Keratinocyte (primary cell): Measurements from ENCODE around the gene ANKRD49. TPM values are rescaled to one million over a fixed set of nuclear protein-coding genes. Genes with fewer than 3 reads are reported as not detected.

ENCODE experiments used
- DNase-seq: peaks from one replicate; pipeline ENCODE4 v3.0.0-alpha.2; 2011; ENCODE audit warnings: low read depth, missing footprints, low spot score
- FAIRE-seq: peaks from 2 replicates; lab custom pipeline; 2011; peaks lifted over from hg19 to GRCh38; lab: Jason Lieb, UNC
- H2AFZ ChIP-seq: 2 replicates; pipeline ENCODE4 v1.6.0; 2012; ENCODE audit warnings: low read length, control low read depth, inconsistent platforms; ENCODE audit not compliant: control insufficient read depth
- H3K27ac ChIP-seq: 2 replicates; pipeline ENCODE4 v1.5.1; 2011; ENCODE audit warnings: low read length; ENCODE audit not compliant: control insufficient read depth, insufficient read depth
- H3K27me3 ChIP-seq: 3 replicates; pipeline ENCODE4 v1.6.0; 2011; ENCODE audit warnings: low read length; ENCODE audit not compliant: control insufficient read depth, insufficient read depth; ENCODE audit errors: extremely low read depth
- H3K36me3 ChIP-seq, 2 experiments: 2 replicates in 1 of 2; 3 replicates in 1 of 2; pipeline ENCODE4 v1.5.1; 2011; ENCODE audit warnings: low read length in 2 of 2, mild to moderate bottlenecking in 1 of 2; ENCODE audit not compliant: control insufficient read depth in 2 of 2, insufficient read depth in 2 of 2; ENCODE audit errors: extremely low read depth in 1 of 2
- H3K4me1 ChIP-seq: 3 replicates; pipeline ENCODE4 v1.5.1; 2011; ENCODE audit warnings: low read length; ENCODE audit not compliant: control insufficient read depth, insufficient read depth; ENCODE audit errors: extremely low read depth
- H3K4me2 ChIP-seq: 3 replicates; pipeline ENCODE4 v1.6.0; 2011; ENCODE audit warnings: low read depth, low read length; ENCODE audit not compliant: control insufficient read depth, insufficient read depth; ENCODE audit errors: extremely low read depth
- H3K4me3 ChIP-seq, 3 experiments: fragments of 200-600 bp in 1 of 3; sonication (generic) in 1 of 3; 2 replicates in 2 of 3; 3 replicates in 1 of 3; pipeline ENCODE4 v1.5.1; 2011 to 2016; ENCODE audit warnings: low read length in 3 of 3, mild to moderate bottlenecking in 3 of 3, control low read depth in 2 of 3, inconsistent platforms in 1 of 3, low read depth in 1 of 3, mixed read lengths in 1 of 3, mixed run types in 1 of 3, moderate library complexity in 1 of 3; ENCODE audit not compliant: control insufficient read depth in 2 of 3, insufficient read depth in 2 of 3; ENCODE audit errors: extremely low read depth in 1 of 3
- H3K79me2 ChIP-seq: 2 replicates; pipeline ENCODE4 v1.6.0; 2012; ENCODE audit warnings: low read length; ENCODE audit not compliant: control insufficient read depth, insufficient read depth
- H3K9ac ChIP-seq: 3 replicates; pipeline ENCODE4 v1.6.0; 2011; ENCODE audit warnings: low read length; ENCODE audit not compliant: control insufficient read depth, insufficient read depth; ENCODE audit errors: extremely low read depth
- H3K9me1 ChIP-seq: 3 replicates; pipeline ENCODE4 v1.6.0; 2011; ENCODE audit warnings: low read length; ENCODE audit not compliant: control insufficient read depth, insufficient read depth; ENCODE audit errors: extremely low read depth
- H3K9me3 ChIP-seq: 2 replicates; pipeline ENCODE4 v1.5.1; 2012; ENCODE audit warnings: low read depth, low read length; ENCODE audit not compliant: control insufficient read depth
- H4K20me1 ChIP-seq: 3 replicates; pipeline ENCODE4 v1.6.0; 2011; ENCODE audit warnings: low read length; ENCODE audit not compliant: control insufficient read depth, insufficient read depth; ENCODE audit errors: extremely low read depth
- EZH2 ChIP-seq: IDR thresholded peaks from one replicate; pipeline ENCODE4 v1.6.1; 2012; ENCODE audit warnings: inconsistent platforms, mild to moderate bottlenecking, low read length, moderate library complexity
- dilution Hi-C: fragments of 300-500 bp; cut with MboI; formaldehyde crosslinking; loops from one replicate; pipeline ENCODE4 v1.7.0; 2020; ENCODE audit warnings: low sequenced_read_pairs; ENCODE audit not compliant: extremely low pct_ligation_motif_present
- polyA plus RNA-seq, 5 experiments: library from polyadenylated mRNA; depleted of rRNA in 3 of 5; stranded (reverse) in 3 of 5; stranded (forward) in 1 of 5; unstranded in 1 of 5; fragments of >200 nt; gene quantifications; 1 replicate in 1 of 5; 2 replicates in 3 of 5; 3 replicates in 1 of 5; pipeline versions ENCODE4 v1.2.1 to v1.2.3, GENCODE V29; 2011 to 2012; ENCODE audit warnings: missing spikeins in 2 of 5, low read depth in 1 of 5, low replicate concordance in 1 of 5
- TF ChIP-seq, protein P1 (sequence below), 3 experiments: IDR thresholded peaks in 1 of 3; conservative IDR thresholded peaks in 1 of 3; optimal IDR thresholded peaks in 1 of 3; 2 replicates in 2 of 3; 3 replicates in 1 of 3; pipeline versions ENCODE3 to v1.5.1; 2011; ENCODE audit warnings: low read length in 3 of 3, mild to moderate bottlenecking in 3 of 3, moderate library complexity in 2 of 3, control low read depth in 1 of 3, inconsistent platforms in 1 of 3; ENCODE audit not compliant: insufficient read depth in 2 of 3; ENCODE audit errors: extremely low read depth in 1 of 3

Gene ANKRD49
- polyA plus RNA-seq, 1 donor (not counting 4 experiments of a cell fraction or from before 2014, with no cell fraction given), result 17.1 TPM

DNA sequence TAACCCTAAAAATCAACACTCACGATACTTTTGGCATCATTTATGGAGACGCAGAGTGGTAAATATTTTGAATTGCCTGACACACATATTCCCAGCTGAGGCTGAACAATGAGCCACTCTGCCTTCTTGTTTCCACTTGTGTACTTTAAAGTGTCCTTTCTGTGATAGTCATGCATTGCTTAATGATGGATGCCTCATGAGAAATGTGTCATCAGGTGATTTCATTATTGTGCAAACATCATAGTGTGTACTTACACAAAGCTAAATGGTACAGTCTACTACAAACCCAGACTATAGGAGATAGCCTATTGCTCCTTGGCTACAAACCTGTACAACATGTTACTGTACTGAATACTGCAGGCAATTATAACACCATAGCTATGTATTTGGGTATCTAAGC, 44.3 kb upstream of the ANKRD49 start:
- Histone ChIP-seq H3K4me2 (no peak overlapping the region), H3K27ac (no peak overlapping the region), H3K4me1 (peaks cover 12% of the 10 kb centered on the region), H3K9ac (no peak overlapping the region), H4K20me1 (no peaks in the 10 kb centered on the region), H2AFZ (no peak overlapping the region), H3K4me3 (no peak overlapping the region), H3K36me3 (no peaks in the 10 kb centered on the region), H3K9me3 (no peaks in the 10 kb centered on the region), H3K79me2 (no peaks in the 10 kb centered on the region), H3K9me1 (no peaks in the 10 kb centered on the region), H3K27me3 (no peaks in the 10 kb centered on the region)
- TF ChIP-seq EZH2, result no peak
- TF ChIP-seq, protein P1, sequence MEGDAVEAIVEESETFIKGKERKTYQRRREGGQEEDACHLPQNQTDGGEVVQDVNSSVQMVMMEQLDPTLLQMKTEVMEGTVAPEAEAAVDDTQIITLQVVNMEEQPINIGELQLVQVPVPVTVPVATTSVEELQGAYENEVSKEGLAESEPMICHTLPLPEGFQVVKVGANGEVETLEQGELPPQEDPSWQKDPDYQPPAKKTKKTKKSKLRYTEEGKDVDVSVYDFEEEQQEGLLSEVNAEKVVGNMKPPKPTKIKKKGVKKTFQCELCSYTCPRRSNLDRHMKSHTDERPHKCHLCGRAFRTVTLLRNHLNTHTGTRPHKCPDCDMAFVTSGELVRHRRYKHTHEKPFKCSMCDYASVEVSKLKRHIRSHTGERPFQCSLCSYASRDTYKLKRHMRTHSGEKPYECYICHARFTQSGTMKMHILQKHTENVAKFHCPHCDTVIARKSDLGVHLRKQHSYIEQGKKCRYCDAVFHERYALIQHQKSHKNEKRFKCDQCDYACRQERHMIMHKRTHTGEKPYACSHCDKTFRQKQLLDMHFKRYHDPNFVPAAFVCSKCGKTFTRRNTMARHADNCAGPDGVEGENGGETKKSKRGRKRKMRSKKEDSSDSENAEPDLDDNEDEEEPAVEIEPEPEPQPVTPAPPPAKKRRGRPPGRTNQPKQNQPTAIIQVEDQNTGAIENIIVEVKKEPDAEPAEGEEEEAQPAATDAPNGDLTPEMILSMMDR (optimal IDR thresholded peaks at IDR 0.05 in 1 of 3, IDR thresholded peaks at IDR 0.05 in 1 of 3, conservative IDR thresholded peaks at IDR 0.05 in 1 of 3; ENCODE audit: extremely low read depth in 1 of 3, insufficient read depth in 2 of 3, low read length in 3 of 3), result no peak
- peak; percentile 67 for FAIRE-seq
- dilution Hi-C loops, result no loop called here
- DNase-seq, result peak; percentile 25

DNA sequence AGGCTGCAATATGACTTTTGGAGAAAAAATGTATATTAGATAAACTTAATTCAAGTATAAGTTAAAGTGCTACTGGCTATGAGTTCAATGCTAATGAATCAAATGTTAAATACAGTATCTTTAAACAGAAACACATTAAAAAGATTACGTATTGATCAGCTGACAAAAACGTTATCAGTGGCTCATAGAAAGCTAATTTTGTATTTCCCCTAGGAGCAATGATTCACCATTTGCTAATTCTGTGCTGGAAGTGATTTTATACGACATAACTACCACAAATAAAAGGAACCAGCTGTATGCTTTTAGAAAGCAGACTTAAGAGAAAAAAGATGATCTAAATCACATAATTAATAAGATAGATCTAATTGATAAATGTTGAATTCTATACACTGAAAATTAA, 43.7 kb upstream of the ANKRD49 start:
- no peak for TF ChIP-seq EZH2
- TF ChIP-seq, protein P1 (optimal IDR thresholded peaks at IDR 0.05 in 1 of 3, IDR thresholded peaks at IDR 0.05 in 1 of 3, conservative IDR thresholded peaks at IDR 0.05 in 1 of 3; ENCODE audit: extremely low read depth in 1 of 3, insufficient read depth in 2 of 3, low read length in 3 of 3), result no peak
- Histone ChIP-seq H3K9me3 (no peaks in the 10 kb centered on the region), H2AFZ (no peak overlapping the region), H4K20me1 (no peaks in the 10 kb centered on the region), H3K27ac (peak overlapping the region; percentile 58), H3K79me2 (no peaks in the 10 kb centered on the region), H3K4me3 (no peak overlapping the region), H3K27me3 (no peaks in the 10 kb centered on the region), H3K4me1 (peaks cover 12% of the 10 kb centered on the region), H3K4me2 (no peak overlapping the region), H3K9me1 (no peaks in the 10 kb centered on the region), H3K9ac (no peak overlapping the region), H3K36me3 (no peaks in the 10 kb centered on the region)
- DNase-seq, result no peak
- no peak for FAIRE-seq
- dilution Hi-C loops, result no loop called here
